ENCODE measurements around the gene SPAG4. TPM values are rescaled to one million over a fixed set of nuclear protein-coding genes. Genes with fewer than 3 reads are reported as not detected.

SPAG4 gene
- total RNA-seq, 1 donor from 2014 or later = 1.2 TPM

GRCh38 chr20:35620818-35621559, 5.4 kb downstream of the SPAG4 start:
- DNase-seq (ENCODE audit: low read depth) (no peak), FAIRE-seq (no peak)
- Histone ChIP-seq H3K4me1 (ENCODE audit: insufficient read depth, low read length) (peaks cover 23% of the 10 kb centered on the region), H3K9me3 (ENCODE audit: insufficient read depth, low read depth, low read length) (no peaks in the 10 kb centered on the region), H3K36me3 (ENCODE audit: insufficient read depth, low read length) (peaks cover 13% of the 10 kb centered on the region), H3K79me2 (ENCODE audit: insufficient read depth, low read length) (no peaks in the 10 kb centered on the region), H3K4me3 (ENCODE audit: insufficient read depth, low read depth, low read length) (no peak overlapping the region), H3K4me2 (ENCODE audit: low read length) (no peak overlapping the region), H2AFZ (ENCODE audit: low read depth, low read length) (no peak overlapping the region), H3K27ac (ENCODE audit: low read depth, low read length) (no peak overlapping the region), H4K20me1 (ENCODE audit: insufficient read depth, low read length) (peaks cover 11% of the 10 kb centered on the region), H3K9ac (ENCODE audit: low read length) (no peak overlapping the region), H3K27me3 (ENCODE audit: insufficient read depth, low read length) (no peaks in the 10 kb centered on the region)
- Mint-ChIP-seq H3K36me3 (ENCODE audit: low read depth, unreplicated experiment) (peaks cover 9% of the 10 kb centered on the region), H3K4me3 (ENCODE audit: unreplicated experiment) (no peak overlapping the region), H3K27ac (ENCODE audit: unreplicated experiment) (no peak overlapping the region), H3K9me3 (ENCODE audit: unreplicated experiment) (no peaks in the 10 kb centered on the region), H3K27me3 (ENCODE audit: low read depth, unreplicated experiment) (no peaks in the 10 kb centered on the region), H3K4me1 (ENCODE audit: low read depth, unreplicated experiment) (no peaks in the 10 kb centered on the region)
- TF ChIP-seq EZH2 (IDR thresholded peaks at IDR 0.05; ENCODE audit: insufficient read depth, low read length) (no peak), CTCF (IDR thresholded peaks at IDR 0.05; ENCODE audit: insufficient read depth, low read depth, low read length) (no peak)

GRCh38 chr20:35621560-35621946, 5.9 kb downstream of the SPAG4 start:
- Histone ChIP-seq H3K79me2 (ENCODE audit: insufficient read depth, low read length) (no peaks in the 10 kb centered on the region), H2AFZ (ENCODE audit: low read depth, low read length) (no peak overlapping the region), H3K9ac (ENCODE audit: low read length) (no peak overlapping the region), H3K9me3 (ENCODE audit: insufficient read depth, low read depth, low read length) (no peaks in the 10 kb centered on the region), H3K27me3 (ENCODE audit: insufficient read depth, low read length) (no peaks in the 10 kb centered on the region), H3K4me1 (ENCODE audit: insufficient read depth, low read length) (peaks cover 23% of the 10 kb centered on the region), H3K4me2 (ENCODE audit: low read length) (no peak overlapping the region), H3K36me3 (ENCODE audit: insufficient read depth, low read length) (peaks cover 18% of the 10 kb centered on the region), H3K27ac (ENCODE audit: low read depth, low read length) (no peak overlapping the region), H4K20me1 (ENCODE audit: insufficient read depth, low read length) (peaks cover 11% of the 10 kb centered on the region), H3K4me3 (ENCODE audit: insufficient read depth, low read depth, low read length) (no peak overlapping the region)
- Mint-ChIP-seq H3K27ac (ENCODE audit: unreplicated experiment) (no peak overlapping the region), H3K9me3 (ENCODE audit: unreplicated experiment) (no peaks in the 10 kb centered on the region), H3K36me3 (ENCODE audit: low read depth, unreplicated experiment) (peaks cover 12% of the 10 kb centered on the region), H3K27me3 (ENCODE audit: low read depth, unreplicated experiment) (no peaks in the 10 kb centered on the region), H3K4me1 (ENCODE audit: low read depth, unreplicated experiment) (no peaks in the 10 kb centered on the region), H3K4me3 (ENCODE audit: unreplicated experiment) (no peak overlapping the region)
- FAIRE-seq = no peak
- DNase-seq (ENCODE audit: low read depth) = no peak
- no peak for TF ChIP-seq EZH2 (IDR thresholded peaks at IDR 0.05; ENCODE audit: insufficient read depth, low read length)
- no peak for TF ChIP-seq CTCF (IDR thresholded peaks at IDR 0.05; ENCODE audit: insufficient read depth, low read depth, low read length)

All from astrocyte (in vitro differentiated cells and primary cell).